Astrocyte (in vitro differentiated cells and primary cell): ENCODE data around the gene MORN5. TPM values are rescaled to one million over a fixed set of nuclear protein-coding genes. Genes with fewer than 3 reads are reported as not detected.

Source experiments
- DNase-seq: peaks from one replicate; pipeline ENCODE4 v3.0.0-alpha.2; 2010; ENCODE audit warnings: low read depth
- FAIRE-seq: peaks from 2 replicates; lab custom pipeline; 2011; peaks lifted over from hg19 to GRCh38; lab: Jason Lieb, UNC
- H2AFZ ChIP-seq: 2 replicates; pipeline ENCODE4 v1.6.0; 2012; ENCODE audit warnings: low read depth, low read length, inconsistent platforms
- H3K27ac ChIP-seq: 2 replicates; pipeline ENCODE4 v1.5.1; 2011; ENCODE audit warnings: low read depth, low read length, inconsistent platforms
- H3K27me3 ChIP-seq: 2 replicates; pipeline ENCODE4 v1.6.0; 2011; ENCODE audit warnings: low read length, inconsistent platforms; ENCODE audit not compliant: insufficient read depth
- H3K36me3 ChIP-seq: 2 replicates; pipeline ENCODE4 v1.5.1; 2011; ENCODE audit warnings: low read length, inconsistent platforms; ENCODE audit not compliant: insufficient read depth
- H3K4me1 ChIP-seq: 2 replicates; pipeline ENCODE4 v1.5.1; 2011; ENCODE audit warnings: low read length, inconsistent platforms; ENCODE audit not compliant: insufficient read depth
- H3K4me2 ChIP-seq: 2 replicates; pipeline ENCODE4 v1.6.0; 2012; ENCODE audit warnings: low read length, inconsistent platforms
- H3K4me3 ChIP-seq: 2 replicates; pipeline ENCODE4 v1.5.1; 2011; ENCODE audit warnings: low read depth, mild to moderate bottlenecking, low read length, inconsistent platforms; ENCODE audit not compliant: insufficient read depth
- H3K79me2 ChIP-seq: 2 replicates; pipeline ENCODE4 v1.6.0; 2012; ENCODE audit warnings: mild to moderate bottlenecking, low read length, inconsistent platforms; ENCODE audit not compliant: insufficient read depth
- H3K9ac ChIP-seq: 2 replicates; pipeline ENCODE4 v1.6.0; 2012; ENCODE audit warnings: mild to moderate bottlenecking, low read length, inconsistent platforms
- H3K9me3 ChIP-seq: 2 replicates; pipeline ENCODE4 v1.5.1; 2012; ENCODE audit warnings: low read depth, mild to moderate bottlenecking, low read length, inconsistent platforms; ENCODE audit not compliant: insufficient read depth
- H4K20me1 ChIP-seq: 2 replicates; pipeline ENCODE4 v1.6.0; 2012; ENCODE audit warnings: low read length, inconsistent platforms; ENCODE audit not compliant: insufficient read depth
- H3K27ac Mint-ChIP-seq: one replicate; pipeline ENCODE4 v1.8.0; 2021; ENCODE audit warnings: mild to moderate bottlenecking, mixed read lengths; ENCODE audit not compliant: unreplicated experiment
- H3K27me3 Mint-ChIP-seq: one replicate; pipeline ENCODE4 v1.8.0; 2021; ENCODE audit warnings: low read depth, mixed read lengths; ENCODE audit not compliant: unreplicated experiment
- H3K36me3 Mint-ChIP-seq: one replicate; pipeline ENCODE4 v1.8.0; 2021; ENCODE audit warnings: low read depth, mixed read lengths; ENCODE audit not compliant: unreplicated experiment
- H3K4me1 Mint-ChIP-seq: one replicate; pipeline ENCODE4 v1.8.0; 2021; ENCODE audit warnings: low read depth, mixed read lengths; ENCODE audit not compliant: unreplicated experiment
- H3K4me3 Mint-ChIP-seq: one replicate; pipeline ENCODE4 v1.8.0; 2021; ENCODE audit warnings: mild to moderate bottlenecking, moderate library complexity, mixed read lengths; ENCODE audit not compliant: unreplicated experiment
- H3K9me3 Mint-ChIP-seq: one replicate; pipeline ENCODE4 v1.8.0; 2021; ENCODE audit warnings: mild to moderate bottlenecking, mixed read lengths; ENCODE audit not compliant: unreplicated experiment
- EZH2 ChIP-seq: IDR thresholded peaks from 2 replicates; pipeline ENCODE4 v1.6.1; 2012; ENCODE audit warnings: mild to moderate bottlenecking, low read length, inconsistent platforms; ENCODE audit not compliant: insufficient read depth
- microRNA-seq: library from miRNA; unstranded; fragments of <30 nt; microRNA quantifications from one replicate; pipeline ENCODE4 v1.2.0, GENCODE V29; 2020
- total RNA-seq: library from RNA; stranded (reverse); gene quantifications from 2 replicates; pipeline ENCODE4 v1.2.1, GENCODE V29; 2021
- TF ChIP-seq, protein P1 (sequence below): IDR thresholded peaks from 2 replicates; pipeline ENCODE4 v1.5.1; 2011; ENCODE audit warnings: low read depth, mild to moderate bottlenecking, inconsistent platforms, low read length, moderate library complexity; ENCODE audit not compliant: insufficient read depth

Gene MORN5
- total RNA-seq, 1 donor from 2014 or later: not detected

DNA sequence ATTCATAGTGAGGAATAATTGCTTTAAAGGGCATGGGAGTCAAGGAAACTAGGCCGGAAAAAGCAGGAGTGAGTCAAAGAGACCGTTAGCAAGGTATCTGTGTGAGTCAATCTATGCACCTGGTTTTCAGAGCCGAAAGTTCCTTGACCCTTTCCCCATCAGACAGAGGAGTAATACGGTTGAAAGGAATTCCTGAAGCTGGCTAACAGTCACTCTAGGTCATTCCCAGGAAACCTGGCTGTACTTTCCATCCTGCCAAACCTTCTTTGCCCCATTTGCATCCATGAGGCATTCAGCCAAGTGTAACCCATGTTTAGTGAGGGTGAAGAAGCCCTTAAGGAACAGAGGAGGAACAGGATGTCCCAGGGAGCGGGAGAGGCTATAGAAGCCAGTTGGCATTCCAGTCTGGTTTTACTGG lies 88.7 kb downstream of the MORN5 start:
- Histone ChIP-seq H2AFZ (no peak overlapping the region), H3K36me3 (peaks cover 37% of the 10 kb centered on the region), H3K9me3 (no peaks in the 10 kb centered on the region), H3K9ac (no peak overlapping the region), H3K4me2 (no peak overlapping the region), H3K27me3 (no peaks in the 10 kb centered on the region), H3K4me1 (no peaks in the 10 kb centered on the region), H3K27ac (no peak overlapping the region), H4K20me1 (peaks cover 16% of the 10 kb centered on the region), H3K79me2 (no peaks in the 10 kb centered on the region), H3K4me3 (no peak overlapping the region)
- DNase-seq: no peak
- Mint-ChIP-seq H3K9me3 (peaks cover 3% of the 10 kb centered on the region), H3K4me1 (no peaks in the 10 kb centered on the region), H3K36me3 (peaks cover 39% of the 10 kb centered on the region), H3K27me3 (no peaks in the 10 kb centered on the region), H3K4me3 (no peak overlapping the region), H3K27ac (no peak overlapping the region)
- FAIRE-seq: no peak
- TF ChIP-seq EZH2: no peak
- TF ChIP-seq, protein P1, sequence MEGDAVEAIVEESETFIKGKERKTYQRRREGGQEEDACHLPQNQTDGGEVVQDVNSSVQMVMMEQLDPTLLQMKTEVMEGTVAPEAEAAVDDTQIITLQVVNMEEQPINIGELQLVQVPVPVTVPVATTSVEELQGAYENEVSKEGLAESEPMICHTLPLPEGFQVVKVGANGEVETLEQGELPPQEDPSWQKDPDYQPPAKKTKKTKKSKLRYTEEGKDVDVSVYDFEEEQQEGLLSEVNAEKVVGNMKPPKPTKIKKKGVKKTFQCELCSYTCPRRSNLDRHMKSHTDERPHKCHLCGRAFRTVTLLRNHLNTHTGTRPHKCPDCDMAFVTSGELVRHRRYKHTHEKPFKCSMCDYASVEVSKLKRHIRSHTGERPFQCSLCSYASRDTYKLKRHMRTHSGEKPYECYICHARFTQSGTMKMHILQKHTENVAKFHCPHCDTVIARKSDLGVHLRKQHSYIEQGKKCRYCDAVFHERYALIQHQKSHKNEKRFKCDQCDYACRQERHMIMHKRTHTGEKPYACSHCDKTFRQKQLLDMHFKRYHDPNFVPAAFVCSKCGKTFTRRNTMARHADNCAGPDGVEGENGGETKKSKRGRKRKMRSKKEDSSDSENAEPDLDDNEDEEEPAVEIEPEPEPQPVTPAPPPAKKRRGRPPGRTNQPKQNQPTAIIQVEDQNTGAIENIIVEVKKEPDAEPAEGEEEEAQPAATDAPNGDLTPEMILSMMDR: no peak

Small RNA genes within 50 kb of the gene (microRNA-seq; reads per million reads assigned to microRNA genes)
- not detected for gene MIR4478

Other genes starting within 250 kb of the MORN5 start
- 6.6 and 6.9 TPM in 2 replicates for gene TTLL11, start 66.6 kb upstream of the MORN5 start, total RNA-seq
- 52.3 and 56.4 TPM in 2 replicates for gene NDUFA8, start 129 bp upstream of the MORN5 start, total RNA-seq
- gene LHX6, start 69.0 kb downstream of the MORN5 start, total RNA-seq: 0.34 and 0.53 TPM in 2 replicates
- gene RBM18, start 104.9 kb downstream of the MORN5 start, total RNA-seq: 28.6 and 29.1 TPM in 2 replicates
- 24.0 and 24.1 TPM in 2 replicates for gene MRRF, start 105.0 kb downstream of the MORN5 start, total RNA-seq
- 0.23 and 0.41 TPM in 2 replicates for gene PTGS1, start 211.1 kb downstream of the MORN5 start, total RNA-seq